IMR-90 (cell line): Measurements from ENCODE around the gene FAM47E. TPM values are rescaled to one million over a fixed set of nuclear protein-coding genes. Genes with fewer than 3 reads are reported as not detected.

Source experiments
- ATAC-seq: fragments of 200-7000 bp; cut with Tn5 transposase; 2 replicates; pipeline ENCODE4 v1.9.1; 2020; ENCODE audit warnings: low read depth, mild to moderate bottlenecking, moderate library complexity
- BruUV-seq: library from RNA; stranded (reverse); fragments of 400-500 nt; replicated peaks from 2 replicates; lab custom pipeline; 2021; lab: Mats Ljungman, UMichigan
- CTCF ChIA-PET: fragments of 300-600 bp; formaldehyde crosslinking; extraction: SDS; loops from one replicate; lab custom pipeline; 2021; ENCODE audit warnings: antibody characterized with exemption; lab: Yijun Ruan, JAX
- POLR2A ChIA-PET: fragments of 300-600 bp; sonication (Branson Sonifier 250); formaldehyde crosslinking; loops from one replicate; lab custom pipeline; 2022; ENCODE audit warnings: antibody characterized with exemption; ENCODE audit not compliant: unreplicated experiment; lab: Charles Lee
- DNase-seq: peaks from one replicate; pipeline ENCODE4 v3.0.0; 2013
- H2AFZ ChIP-seq: replicated peaks from 2 replicates; pipeline ENCODE3; 2013; ENCODE audit warnings: low read length, mild to moderate bottlenecking; ENCODE audit not compliant: poor library complexity
- H2AK5ac ChIP-seq: 2 replicates; pipeline ENCODE4 v1.6.1; 2013; ENCODE audit warnings: low read depth, low read length, inconsistent platforms
- H2AK9ac ChIP-seq: replicated peaks from 2 replicates; pipeline ENCODE3; 2013; ENCODE audit warnings: mild to moderate bottlenecking, low read depth, low read length, moderate library complexity; ENCODE audit not compliant: poor library complexity
- H2BK120ac ChIP-seq: 2 replicates; pipeline ENCODE4 v1.6.1; 2013; ENCODE audit warnings: low read depth, low read length, inconsistent platforms
- H2BK15ac ChIP-seq: 3 replicates; pipeline ENCODE4 v1.6.1; 2013; ENCODE audit warnings: low read depth, low read length, inconsistent platforms
- H2BK20ac ChIP-seq: 2 replicates; pipeline ENCODE4 v1.6.1; 2013; ENCODE audit warnings: low read depth, mild to moderate bottlenecking, inconsistent platforms, low read length, moderate library complexity
- H2BK5ac ChIP-seq: 2 replicates; pipeline ENCODE4 v1.6.1; 2013; ENCODE audit warnings: mild to moderate bottlenecking, low read depth, low read length, inconsistent platforms; ENCODE audit not compliant: poor library complexity, severe bottlenecking
- H3K14ac ChIP-seq: replicated peaks from 2 replicates; pipeline ENCODE4 v1.6.1; 2013; ENCODE audit warnings: low read depth, low read length, inconsistent platforms
- H3K18ac ChIP-seq: 2 replicates; pipeline ENCODE4 v1.6.1; 2013; ENCODE audit warnings: low read depth, low read length, control low read depth
- H3K23ac ChIP-seq: 2 replicates; pipeline ENCODE4 v1.6.1; 2013; ENCODE audit warnings: low read depth, low read length, inconsistent platforms
- H3K27ac ChIP-seq: 2 replicates; pipeline ENCODE4 v1.5.1; 2013; ENCODE audit warnings: mild to moderate bottlenecking, control low read depth, low read length; ENCODE audit not compliant: insufficient read depth
- H3K27me3 ChIP-seq: 2 replicates; pipeline ENCODE4 v1.6.1; 2013; ENCODE audit warnings: low read length; ENCODE audit not compliant: control insufficient read depth, insufficient read depth
- H3K36me3 ChIP-seq: 2 replicates; pipeline ENCODE4 v1.6.1; 2013; ENCODE audit warnings: low read length, mixed read lengths; ENCODE audit not compliant: control insufficient read depth, insufficient read depth
- H3K4ac ChIP-seq: 2 replicates; pipeline ENCODE4 v1.6.1; 2013; ENCODE audit warnings: low read depth, low read length, inconsistent platforms
- H3K4me1 ChIP-seq: 2 replicates; pipeline ENCODE4 v1.6.1; 2013; ENCODE audit warnings: low read length, mixed read lengths; ENCODE audit not compliant: control insufficient read depth, insufficient read depth
- H3K4me2 ChIP-seq: 2 replicates; pipeline ENCODE4 v1.6.1; 2013; ENCODE audit warnings: low read depth, mild to moderate bottlenecking, control low read depth, low read length, moderate library complexity
- H3K4me3 ChIP-seq: 2 replicates; pipeline ENCODE4 v1.5.1; 2013; ENCODE audit warnings: low read depth, mild to moderate bottlenecking, control low read depth, low read length, moderate library complexity; ENCODE audit not compliant: insufficient read depth
- H3K56ac ChIP-seq: 2 replicates; pipeline ENCODE4 v1.6.1; 2013; ENCODE audit warnings: low read length, inconsistent platforms; ENCODE audit not compliant: insufficient read depth; ENCODE audit errors: extremely low read depth
- H3K79me1 ChIP-seq, 2 experiments: 2 replicates each; pipeline ENCODE4 v1.6.1; 2013; ENCODE audit warnings: low read length in 2 of 2, inconsistent platforms in 1 of 2, low read depth in 1 of 2
- H3K9ac ChIP-seq: 2 replicates; pipeline ENCODE4 v1.6.1; 2013; ENCODE audit warnings: low read depth, low read length, control low read depth
- H3K9me1 ChIP-seq: 2 replicates; pipeline ENCODE4 v1.6.1; 2013; ENCODE audit warnings: low read length, inconsistent platforms; ENCODE audit not compliant: insufficient read depth
- H3K9me3 ChIP-seq: 2 replicates; pipeline ENCODE4 v1.6.1; 2013; ENCODE audit warnings: low read length; ENCODE audit not compliant: control insufficient read depth, insufficient read depth
- H4K20me1 ChIP-seq: 2 replicates; pipeline ENCODE4 v1.6.1; 2013; ENCODE audit warnings: low read length, inconsistent platforms; ENCODE audit not compliant: insufficient read depth
- H4K5ac ChIP-seq: 2 replicates; pipeline ENCODE4 v1.6.1; 2013; ENCODE audit warnings: mild to moderate bottlenecking, low read depth, low read length, control low read depth
- H4K8ac ChIP-seq, 2 experiments: 2 replicates each; pipeline ENCODE4 v1.6.1; 2013; ENCODE audit warnings: low read depth in 2 of 2, low read length in 2 of 2, control low read depth in 1 of 2, inconsistent platforms in 1 of 2
- H4K91ac ChIP-seq: 2 replicates; pipeline ENCODE4 v1.6.1; 2013; ENCODE audit warnings: low read depth, low read length, inconsistent platforms; ENCODE audit not compliant: insufficient read depth
- POLR2A ChIP-seq: IDR thresholded peaks from 2 replicates; pipeline ENCODE4 v1.6.1; 2012; ENCODE audit warnings: mild to moderate bottlenecking, low read depth, low read length
- RAD21 ChIP-seq: IDR thresholded peaks from 2 replicates; pipeline ENCODE4 v1.6.1; 2012; ENCODE audit warnings: low read length, improper control_type of control experiment
- USF2 ChIP-seq: fragments of 150-350 bp; IDR thresholded peaks from 2 replicates; pipeline ENCODE4 v1.6.1; 2017; ENCODE audit warnings: mild to moderate bottlenecking, antibody characterized with exemption, low read length, low read depth
- WGBS, 2 experiments: methylation state at CpG; one replicate each; pipeline versions ENCODE4 v1.1.5 to v1.1.7; 2013; ENCODE audit warnings: missing lambda C conversion rate in 2 of 2; ENCODE audit not compliant: insufficient read length in 1 of 2; ENCODE audit errors: extremely low coverage in 2 of 2; 5-methylcytosine and 5-hydroxymethylcytosine counted together
- dilution Hi-C: fragments of 300-500 bp; cut with HindIII; formaldehyde crosslinking; loops from one replicate; pipeline ENCODE4 v1.14.3; 2018; ENCODE audit warnings: low sequenced_read_pairs; ENCODE audit not compliant: unreplicated experiment
- in situ Hi-C: fragments of 300-500 bp; cut with MboI; formaldehyde crosslinking; loops from 3 replicates; pipeline ENCODE4 v1.14.3; 2019; ENCODE audit warnings: low sequenced_read_pairs, inconsistent platforms, mixed read lengths
- intact Hi-C: fragments of 100-400 bp; cut with micrococcal nuclease; formaldehyde crosslinking; loops from 2 replicates; pipeline ENCODE4 v1.10.0; 2022
- polyA plus RNA-seq, 3 experiments: library from polyadenylated mRNA; depleted of rRNA; stranded (reverse); fragments of >200 nt; gene quantifications; 2 replicates each; pipeline ENCODE4 v1.2.3, GENCODE V29; 2012; ENCODE audit warnings: low replicate concordance in 1 of 3
- total RNA-seq: library from RNA; depleted of rRNA; stranded (reverse); fragments of >200 nt; gene quantifications from 2 replicates; pipeline ENCODE4 v1.2.3, GENCODE V29; 2012

Gene FAM47E
- total and polyA plus RNA-seq, 2 of the 4 experiments (the other 2 are of a cell fraction): 0.05 TPM; not detected in 1

GRCh38 chr4:76260571-76260970 lies 9.1 kb downstream of the FAM47E start:
- no peaks in the 10 kb centered on the region for H3K4me1 ChIP-seq
- H3K9ac ChIP-seq: no peak overlapping the region
- no peak for TF ChIP-seq USF2
- no peak for TF ChIP-seq RAD21
- TF ChIP-seq POLR2A: no peak
- DNase-seq (no peak), ATAC-seq (no peak)
- BruUV-seq: no TSS peak
- no peak overlapping the region for H4K8ac ChIP-seq
- H4K5ac ChIP-seq: no peak overlapping the region
- H3K4me3 ChIP-seq: no peak overlapping the region
- H3K27ac ChIP-seq: no peak overlapping the region
- no peak overlapping the region for H3K56ac ChIP-seq
- no peaks in the 10 kb centered on the region for H3K9me3 ChIP-seq
- CTCF ChIA-PET: no interaction called here
- no peaks in the 10 kb centered on the region for H3K79me1 ChIP-seq
- intact Hi-C loops: no loop called here
- H4K91ac ChIP-seq: no peak overlapping the region
- H3K36me3 ChIP-seq: no peaks in the 10 kb centered on the region
- H3K14ac ChIP-seq: no peak overlapping the region
- no peak overlapping the region for H2BK20ac ChIP-seq
- H3K9me1 ChIP-seq: no peaks in the 10 kb centered on the region
- no peak overlapping the region for H2BK15ac ChIP-seq
- no peak overlapping the region for H2AK9ac ChIP-seq
- H2AK5ac ChIP-seq: no peak overlapping the region
- WGBS, 2 experiments: no CpG with 5 or more reads among the region's 1 CpG
- dilution Hi-C loops: no loop called here
- peaks cover 34% of the 10 kb centered on the region for H3K27me3 ChIP-seq
- POLR2A ChIA-PET: no interaction called here
- H3K4ac ChIP-seq: no peak overlapping the region
- no peak overlapping the region for H2AFZ ChIP-seq
- no peak overlapping the region for H3K4me2 ChIP-seq
- no peak overlapping the region for H3K23ac ChIP-seq
- H3K18ac ChIP-seq: no peak overlapping the region
- H2BK120ac ChIP-seq: no peak overlapping the region
- no peak overlapping the region for H2BK5ac ChIP-seq
- H4K20me1 ChIP-seq: no peaks in the 10 kb centered on the region
- in situ Hi-C loops: no loop called here
